Retinal pigment epithelial cell (primary cell): ENCODE data around the gene PLPP4.

Experiments used
- DNase-seq: peaks from one replicate; pipeline ENCODE4 v3.0.0-alpha.2; 2010; ENCODE audit warnings: low read depth
- H3K4me3 ChIP-seq: 2 replicates; pipeline ENCODE4 v1.5.1; 2011; ENCODE audit warnings: mild to moderate bottlenecking, low read length, control low read depth, moderate library complexity
- TF ChIP-seq, protein P1 (sequence below): conservative IDR thresholded peaks from 2 replicates; pipeline ENCODE4 v1.5.1; 2011; ENCODE audit warnings: low read depth, low read length, control low read depth, inconsistent platforms

Gene PLPP4

DNA sequence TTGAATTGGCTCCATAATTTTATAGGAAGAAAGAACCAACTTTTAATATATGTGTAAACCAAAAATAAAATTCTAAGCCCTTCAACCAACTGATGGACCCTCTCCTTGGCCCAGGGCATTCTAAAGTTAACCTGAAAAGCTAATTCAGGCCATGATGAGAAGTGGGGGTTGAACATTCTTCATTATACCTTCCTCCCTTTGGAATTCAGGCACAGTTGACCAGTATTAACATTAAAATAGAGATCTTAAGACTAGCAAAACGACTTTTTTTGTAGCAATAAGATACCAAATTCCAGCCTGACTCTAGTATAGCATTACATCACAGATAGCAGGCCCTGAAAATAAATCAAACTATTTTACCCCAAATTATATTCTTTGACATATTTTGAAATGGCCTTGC, 173.2 kb downstream of the PLPP4 start:
- no peak for DNase-seq
- TF ChIP-seq, protein P1, sequence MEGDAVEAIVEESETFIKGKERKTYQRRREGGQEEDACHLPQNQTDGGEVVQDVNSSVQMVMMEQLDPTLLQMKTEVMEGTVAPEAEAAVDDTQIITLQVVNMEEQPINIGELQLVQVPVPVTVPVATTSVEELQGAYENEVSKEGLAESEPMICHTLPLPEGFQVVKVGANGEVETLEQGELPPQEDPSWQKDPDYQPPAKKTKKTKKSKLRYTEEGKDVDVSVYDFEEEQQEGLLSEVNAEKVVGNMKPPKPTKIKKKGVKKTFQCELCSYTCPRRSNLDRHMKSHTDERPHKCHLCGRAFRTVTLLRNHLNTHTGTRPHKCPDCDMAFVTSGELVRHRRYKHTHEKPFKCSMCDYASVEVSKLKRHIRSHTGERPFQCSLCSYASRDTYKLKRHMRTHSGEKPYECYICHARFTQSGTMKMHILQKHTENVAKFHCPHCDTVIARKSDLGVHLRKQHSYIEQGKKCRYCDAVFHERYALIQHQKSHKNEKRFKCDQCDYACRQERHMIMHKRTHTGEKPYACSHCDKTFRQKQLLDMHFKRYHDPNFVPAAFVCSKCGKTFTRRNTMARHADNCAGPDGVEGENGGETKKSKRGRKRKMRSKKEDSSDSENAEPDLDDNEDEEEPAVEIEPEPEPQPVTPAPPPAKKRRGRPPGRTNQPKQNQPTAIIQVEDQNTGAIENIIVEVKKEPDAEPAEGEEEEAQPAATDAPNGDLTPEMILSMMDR: no peak
- no peak overlapping the region for H3K4me3 ChIP-seq

DNA sequence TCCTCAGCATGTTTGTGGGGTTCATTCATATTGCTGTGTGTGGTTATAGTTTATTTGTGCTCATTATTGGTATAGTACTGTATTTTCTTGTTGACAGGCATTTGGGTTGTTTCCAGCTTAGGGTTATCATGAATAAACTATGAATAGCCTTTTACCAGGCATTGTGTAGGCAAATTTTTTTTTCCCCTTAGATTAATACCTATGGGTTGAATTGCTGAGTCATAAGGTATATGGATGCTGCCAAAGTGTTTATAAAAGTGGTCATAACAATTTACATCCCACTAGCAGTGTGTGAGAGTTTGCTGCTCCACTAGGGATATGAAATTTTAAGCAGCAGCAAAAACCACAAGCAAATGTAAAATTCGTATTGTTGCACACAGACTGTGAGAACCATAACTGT, 175.0 kb downstream of the PLPP4 start:
- TF ChIP-seq, protein P1: no peak
- no peak overlapping the region for H3K4me3 ChIP-seq
- DNase-seq: peak; percentile 28

DNA sequence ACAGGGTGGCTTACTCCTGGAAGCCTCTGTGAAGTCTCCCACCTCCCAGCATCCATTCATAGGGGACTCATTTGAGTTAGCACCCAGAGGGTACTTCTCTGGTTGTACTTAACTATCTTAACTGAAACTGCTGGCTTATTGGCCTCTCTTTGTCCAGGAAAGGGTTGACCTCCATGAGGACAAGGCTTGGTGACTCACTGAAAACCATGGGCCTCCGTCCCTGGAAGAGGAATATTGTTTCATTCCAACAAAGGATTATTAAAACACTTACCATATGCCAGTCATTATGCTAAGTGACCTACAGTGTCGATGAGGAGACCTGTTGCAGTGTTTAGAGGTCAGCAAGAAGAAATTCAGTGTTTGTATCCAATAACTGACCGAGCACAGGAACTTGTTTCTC, 175.9 kb downstream of the PLPP4 start:
- DNase-seq: no peak
- TF ChIP-seq, protein P1: no peak
- H3K4me3 ChIP-seq: no peak overlapping the region

DNA sequence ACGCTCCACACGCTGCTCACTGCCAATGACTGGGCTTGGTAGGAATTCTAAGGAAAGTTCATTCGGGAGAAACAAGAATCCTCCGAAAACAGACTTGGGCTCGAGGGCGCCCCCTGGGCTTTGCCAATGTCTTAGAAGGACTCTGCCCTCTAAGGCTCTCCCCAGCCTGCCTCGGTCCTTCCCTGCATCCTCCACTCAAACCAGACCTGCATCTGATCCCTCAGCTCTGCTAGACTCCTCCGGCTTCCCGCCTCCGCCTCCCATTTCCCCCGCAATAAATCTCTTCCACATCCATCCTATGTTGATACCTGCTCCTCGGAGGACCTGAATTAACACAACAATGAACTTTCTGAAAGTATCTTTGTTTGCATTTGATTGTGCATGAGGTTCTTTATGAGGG, 177.6 kb downstream of the PLPP4 start:
- no peak for DNase-seq
- no peak overlapping the region for H3K4me3 ChIP-seq
- TF ChIP-seq, protein P1: peak; percentile 33
